Measurements from ENCODE around the gene ANAPC13.

Gene ANAPC13

GRCh38 chr3:134448664-134449063 is 37.1 kb downstream of the ANAPC13 start:
- no peak for DNase-seq

GRCh38 chr3:134447351-134447750 is 38.4 kb downstream of the ANAPC13 start:
- DNase-seq: no peak

- no peak for DNase-seq
Measured at GRCh38 chr3:134446800-134447199, 39.0 kb downstream of the ANAPC13 start.

DNA sequence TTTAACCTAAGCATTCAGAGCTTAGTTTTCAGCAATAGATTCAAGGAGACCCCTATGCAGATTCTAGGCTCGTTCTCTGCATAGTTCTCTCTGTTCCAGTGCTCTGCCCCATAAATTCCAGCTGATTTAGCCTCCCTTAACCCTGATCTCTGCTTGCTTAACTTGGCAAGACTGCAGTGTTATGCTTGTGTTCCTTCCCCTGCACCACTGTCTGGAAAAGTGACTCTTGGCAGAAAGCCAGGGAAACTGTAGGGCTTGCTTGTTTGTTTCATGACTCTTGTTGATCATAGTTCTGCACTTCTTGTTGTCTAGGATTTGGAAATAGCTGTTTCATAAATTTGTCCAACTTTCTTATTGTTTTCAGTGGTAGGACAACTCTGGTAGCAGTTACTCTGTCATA is 40.1 kb downstream of the ANAPC13 start:
- DNase-seq: no peak

DNA sequence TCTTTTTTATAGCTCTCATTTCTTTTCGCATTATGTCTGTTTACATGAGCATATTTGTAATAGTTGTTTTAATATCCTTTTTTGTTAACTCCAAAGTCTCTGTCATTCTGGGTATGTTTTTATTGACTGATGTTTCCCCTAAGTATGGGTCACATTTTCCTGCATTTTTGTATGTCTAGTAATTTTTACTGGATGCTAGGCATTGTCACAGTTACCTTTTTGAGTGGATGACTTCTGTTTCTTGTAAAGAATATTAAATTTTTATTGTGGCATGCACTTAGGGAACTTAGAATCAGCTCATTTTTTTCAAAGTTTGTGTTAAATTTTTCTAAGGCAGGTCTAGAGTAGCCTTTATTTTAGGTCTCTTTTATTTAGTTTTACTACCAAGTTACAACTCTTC is 40.7 kb downstream of the ANAPC13 start:
- no peak for DNase-seq

- DNase-seq: no peak
Measured at GRCh38 chr3:134441821-134442220, 44.0 kb downstream of the ANAPC13 start.

GRCh38 chr3:134441321-134441720 is 44.5 kb downstream of the ANAPC13 start:
- no peak for DNase-seq

GRCh38 chr3:134437211-134437752 is 48.5 kb downstream of the ANAPC13 start:
- DNase-seq: no peak

DNA sequence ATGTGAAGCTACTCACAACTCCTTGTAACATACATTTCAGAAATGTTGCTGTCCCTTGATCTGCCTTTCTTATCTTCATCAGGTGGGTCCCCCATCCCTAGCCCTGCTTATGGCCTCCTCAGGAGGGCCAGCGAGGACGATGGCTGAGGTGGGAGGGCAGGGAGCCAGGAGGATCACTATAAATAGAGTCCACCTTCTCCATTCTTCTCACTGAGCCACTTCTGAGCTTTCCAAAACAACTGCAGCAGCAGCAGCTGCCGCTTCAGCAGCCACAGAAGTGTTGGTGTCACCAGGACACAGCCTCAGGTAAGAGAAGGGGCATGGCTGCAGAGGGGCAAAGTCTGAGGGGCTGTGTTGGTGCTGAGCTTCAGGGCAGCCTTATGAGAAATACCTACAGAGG is 53.5 kb downstream of the ANAPC13 start:
- no peak for DNase-seq

DNA sequence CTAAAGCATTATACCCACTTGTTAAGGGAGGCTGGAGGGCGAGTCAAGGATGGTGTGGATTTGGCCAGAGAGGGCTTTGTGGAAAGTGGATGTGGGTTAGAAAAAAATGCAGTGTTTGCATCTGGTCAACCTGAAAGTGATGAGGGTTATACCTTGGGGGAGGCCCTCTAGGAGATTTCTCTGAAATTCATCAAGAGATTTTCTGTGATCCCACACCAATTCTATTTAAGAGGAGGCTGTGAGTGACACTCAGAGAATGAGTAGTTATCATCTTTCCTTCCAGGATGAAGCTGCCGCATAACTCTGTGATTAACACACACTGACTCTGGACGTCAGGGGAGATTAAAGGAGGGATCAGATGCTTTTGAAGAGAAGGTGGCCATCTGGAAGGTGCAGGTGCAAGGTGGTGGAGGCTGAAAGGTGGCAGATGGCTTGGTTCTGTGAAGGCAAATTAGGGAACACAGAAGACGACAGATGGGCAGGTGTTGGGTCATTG is 54.8 kb downstream of the ANAPC13 start:
- no peak for DNase-seq

DNA sequence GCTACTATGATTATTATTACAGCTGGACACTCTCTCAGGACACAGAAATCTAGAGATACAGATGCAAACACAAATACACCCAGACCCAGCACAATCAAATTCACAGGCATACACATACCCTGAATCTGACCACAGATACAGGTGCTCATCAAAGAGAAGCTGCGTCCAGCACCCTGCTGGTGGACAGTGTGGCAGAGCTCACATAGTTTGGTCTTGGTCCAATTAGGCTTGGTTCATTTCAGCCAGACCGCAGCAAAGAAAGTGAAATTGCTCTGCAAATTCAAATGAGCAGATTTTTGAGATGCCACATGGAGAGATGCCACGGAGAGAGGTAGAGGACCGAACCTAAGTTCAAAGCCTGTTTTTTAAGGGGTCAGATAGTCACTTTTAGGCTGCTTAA is 55.6 kb downstream of the ANAPC13 start:
- DNase-seq: no peak

GRCh38 chr3:134428401-134428800 is 57.4 kb downstream of the ANAPC13 start:
- DNase-seq: no peak
